IPS DF 6.9 (cell line): ENCODE results near the gene CDH11.

ENCODE experiments used
- DNase-seq: peaks from one replicate; pipeline ENCODE4 v3.0.0-alpha.2; 2013; ENCODE audit warnings: low read depth, low spot score
- H3K27ac ChIP-seq: one replicate; pipeline ENCODE4 v1.5.1; 2013; ENCODE audit warnings: low read length, control low read depth
- H3K27me3 ChIP-seq: 2 replicates; pipeline ENCODE4 v1.6.1; 2013; ENCODE audit warnings: mild to moderate bottlenecking, low read length; ENCODE audit not compliant: control insufficient read depth, insufficient read depth
- H3K36me3 ChIP-seq: 2 replicates; pipeline ENCODE4 v1.6.1; 2013; ENCODE audit warnings: low read length; ENCODE audit not compliant: control insufficient read depth, insufficient read depth
- H3K4me1 ChIP-seq: 2 replicates; pipeline ENCODE4 v1.6.1; 2013; ENCODE audit warnings: low read length; ENCODE audit not compliant: control insufficient read depth, insufficient read depth
- H3K4me3 ChIP-seq: 2 replicates; pipeline ENCODE4 v1.5.1; 2013; ENCODE audit warnings: mild to moderate bottlenecking, low read length
- H3K9me3 ChIP-seq: 2 replicates; pipeline ENCODE4 v1.6.1; 2013; ENCODE audit warnings: low read length, inconsistent platforms; ENCODE audit not compliant: control insufficient read depth, insufficient read depth
- WGBS: extraction: QIAGEN DNeasy Blood & Tissue Kit; methylation state at CpG from one replicate; pipeline ENCODE4 v1.1.7; 2013; ENCODE audit warnings: mixed read lengths, missing lambda C conversion rate; ENCODE audit not compliant: insufficient read length, insufficient coverage; 5-methylcytosine and 5-hydroxymethylcytosine counted together

Gene CDH11

DNA sequence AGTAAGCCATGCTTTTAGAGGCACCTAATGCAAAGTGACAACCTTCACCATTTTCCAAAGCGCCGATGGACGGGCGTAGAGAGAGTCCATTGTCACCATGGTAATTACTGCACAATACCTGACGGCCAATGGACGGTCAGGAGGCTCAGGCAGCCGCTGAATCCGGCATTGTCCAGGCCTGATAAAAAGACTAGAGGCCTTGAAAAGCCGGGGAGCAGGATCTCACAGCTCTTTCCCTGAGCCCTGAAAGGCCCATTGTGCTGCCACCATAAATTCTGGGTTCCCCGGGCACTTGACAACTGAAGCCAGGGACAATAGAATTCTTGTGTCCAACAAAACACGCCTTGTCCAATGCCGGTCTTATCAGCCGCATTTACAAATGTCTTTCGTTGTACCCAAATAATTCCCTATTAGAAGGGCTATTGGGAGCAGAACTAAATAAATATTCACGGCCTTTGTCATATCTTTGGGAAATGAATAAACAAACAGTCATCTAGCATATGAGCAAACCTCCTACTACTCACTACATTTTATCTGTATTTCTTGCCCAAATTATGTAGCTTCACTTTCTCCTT, 62.4 kb downstream of the CDH11 start:
- Histone ChIP-seq H3K27ac (no peak overlapping the region), H3K36me3 (no peaks in the 10 kb centered on the region), H3K4me1 (no peaks in the 10 kb centered on the region), H3K27me3 (no peaks in the 10 kb centered on the region), H3K4me3 (no peak overlapping the region), H3K9me3 (no peaks in the 10 kb centered on the region)
- no peak for DNase-seq
- WGBS, result no CpG with 5 or more reads among the region's 15 CpGs

DNA sequence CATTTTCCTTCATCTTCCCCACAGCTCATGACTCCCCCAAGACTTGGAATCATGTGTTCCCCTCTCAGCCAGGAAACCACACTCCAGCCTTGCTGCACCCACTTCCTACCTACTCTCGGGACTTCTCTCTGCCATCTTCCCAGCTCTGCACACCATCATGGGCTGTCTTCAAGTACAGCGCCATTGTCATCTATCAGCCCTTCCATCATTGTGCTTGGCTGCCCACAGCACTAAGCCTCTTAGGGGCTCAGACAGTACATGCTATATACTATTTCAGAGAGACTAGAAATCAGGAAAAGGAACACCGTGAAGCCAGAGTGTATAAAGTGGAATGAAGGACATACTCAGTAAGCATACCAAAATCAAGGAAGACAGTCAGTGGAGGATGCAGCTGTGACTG, 64.7 kb downstream of the CDH11 start:
- no peaks in the 10 kb centered on the region for H3K27me3 ChIP-seq
- no peak for DNase-seq
- no peak overlapping the region for H3K4me3 ChIP-seq
- H3K27ac ChIP-seq, result no peak overlapping the region
- no peaks in the 10 kb centered on the region for H3K36me3 ChIP-seq
- no CpG with 5 or more reads among the region's 3 CpGs for WGBS
- H3K9me3 ChIP-seq, result no peaks in the 10 kb centered on the region
- H3K4me1 ChIP-seq, result no peaks in the 10 kb centered on the region

- no peak for DNase-seq
- no peaks in the 10 kb centered on the region for H3K36me3 ChIP-seq
- WGBS, result no CpG with 5 or more reads among the region's 1 CpG
These were observed 67.4 kb downstream of the CDH11 start for GRCh38 chr16:65054457-65054856.

GRCh38 chr16:65049679-65050078, 72.2 kb downstream of the CDH11 start:
- H3K4me1 ChIP-seq, result no peaks in the 10 kb centered on the region
- no peak overlapping the region for H3K4me3 ChIP-seq
- H3K9me3 ChIP-seq, result no peaks in the 10 kb centered on the region
- H3K36me3 ChIP-seq, result no peaks in the 10 kb centered on the region
- H3K27ac ChIP-seq, result no peak overlapping the region
- DNase-seq, result no peak
- WGBS, result no CpG with 5 or more reads among the region's 3 CpGs
- no peaks in the 10 kb centered on the region for H3K27me3 ChIP-seq

More at GRCh38 chr16:65054457-65054856, 67.4 kb downstream of the CDH11 start:
- Histone ChIP-seq H3K9me3 (no peaks in the 10 kb centered on the region), H3K27ac (no peak overlapping the region), H3K27me3 (no peaks in the 10 kb centered on the region), H3K4me3 (no peak overlapping the region), H3K4me1 (no peaks in the 10 kb centered on the region)

- H3K36me3 ChIP-seq, result no peaks in the 10 kb centered on the region
- H3K4me1 ChIP-seq, result no peaks in the 10 kb centered on the region
- no peak overlapping the region for H3K27ac ChIP-seq
- no peak overlapping the region for H3K4me3 ChIP-seq
- H3K27me3 ChIP-seq, result no peaks in the 10 kb centered on the region
- no peak for DNase-seq
- no peaks in the 10 kb centered on the region for H3K9me3 ChIP-seq
- WGBS, result no CpG with 5 or more reads among the region's 7 CpGs
These were observed 75.9 kb downstream of the CDH11 start for GRCh38 chr16:65045961-65046360.

DNA sequence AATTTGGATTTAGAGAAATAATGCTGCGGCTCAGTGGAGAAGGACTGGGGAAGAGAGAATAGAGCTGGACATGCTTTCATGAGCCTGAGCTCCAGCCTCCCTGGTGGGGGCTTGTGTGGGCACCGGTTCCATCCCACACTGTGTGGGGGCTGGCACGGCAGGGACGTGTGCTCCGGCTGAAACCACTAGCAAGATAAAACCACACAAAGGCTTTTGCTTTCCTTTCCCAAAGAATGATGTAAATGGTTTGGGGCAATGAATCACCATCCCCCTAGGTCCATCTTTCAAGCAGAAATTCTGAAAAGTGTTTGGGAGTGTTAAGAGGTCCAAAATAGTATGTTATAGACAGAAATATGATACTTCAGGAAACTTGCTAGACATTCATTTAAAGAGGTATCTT, 77.0 kb downstream of the CDH11 start:
- no CpG with 5 or more reads among the region's 5 CpGs for WGBS
- no peaks in the 10 kb centered on the region for H3K4me1 ChIP-seq
- H3K4me3 ChIP-seq, result no peak overlapping the region
- no peaks in the 10 kb centered on the region for H3K36me3 ChIP-seq
- H3K27ac ChIP-seq, result no peak overlapping the region
- H3K27me3 ChIP-seq, result no peaks in the 10 kb centered on the region
- DNase-seq, result no peak
- no peaks in the 10 kb centered on the region for H3K9me3 ChIP-seq

DNA sequence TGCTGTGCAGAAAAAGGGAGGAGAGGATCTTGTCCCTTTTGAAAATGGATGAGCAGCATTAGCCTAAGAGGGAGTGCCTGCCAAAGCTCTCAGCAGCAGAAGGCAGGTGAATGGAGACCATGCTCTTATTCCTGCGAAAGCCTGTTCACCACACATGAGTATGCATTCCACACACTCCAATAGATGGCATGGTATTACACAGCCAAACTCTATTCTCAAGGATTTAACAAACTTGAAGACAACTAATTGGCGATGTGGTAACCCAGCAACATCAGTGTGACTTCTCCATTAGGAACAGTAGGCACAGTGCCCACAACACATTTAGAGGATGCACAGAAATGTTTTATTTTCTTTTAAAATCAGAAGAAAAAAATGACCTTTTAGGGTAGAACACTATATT, 77.8 kb downstream of the CDH11 start:
- H3K4me3 ChIP-seq, result no peak overlapping the region
- DNase-seq, result no peak
- no peaks in the 10 kb centered on the region for H3K4me1 ChIP-seq
- H3K9me3 ChIP-seq, result no peaks in the 10 kb centered on the region
- WGBS, result no CpG with 5 or more reads among the region's 2 CpGs
- no peak overlapping the region for H3K27ac ChIP-seq
- no peaks in the 10 kb centered on the region for H3K27me3 ChIP-seq
- H3K36me3 ChIP-seq, result no peaks in the 10 kb centered on the region

- no CpG with 5 or more reads among the region's 4 CpGs for WGBS
- no peak for DNase-seq
- Histone ChIP-seq H3K4me3 (no peak overlapping the region), H3K9me3 (no peaks in the 10 kb centered on the region), H3K36me3 (no peaks in the 10 kb centered on the region), H3K4me1 (no peaks in the 10 kb centered on the region), H3K27ac (no peak overlapping the region), H3K27me3 (no peaks in the 10 kb centered on the region)
These were observed 79.2 kb downstream of the CDH11 start for GRCh38 chr16:65042438-65043365.

GRCh38 chr16:65041667-65042066, 80.2 kb downstream of the CDH11 start:
- no peaks in the 10 kb centered on the region for H3K9me3 ChIP-seq
- H3K36me3 ChIP-seq, result no peaks in the 10 kb centered on the region
- no peak overlapping the region for H3K27ac ChIP-seq
- H3K27me3 ChIP-seq, result no peaks in the 10 kb centered on the region
- WGBS, result no CpG with 5 or more reads among the region's 5 CpGs
- no peak for DNase-seq
- no peaks in the 10 kb centered on the region for H3K4me1 ChIP-seq
- H3K4me3 ChIP-seq, result no peak overlapping the region

GRCh38 chr16:65038100-65038499, 83.8 kb downstream of the CDH11 start:
- no peaks in the 10 kb centered on the region for H3K36me3 ChIP-seq
- no CpG with 5 or more reads among the region's 9 CpGs for WGBS

More at GRCh38 chr16:65038100-65038499, 83.8 kb downstream of the CDH11 start:
- Histone ChIP-seq H3K4me3 (no peak overlapping the region), H3K4me1 (no peaks in the 10 kb centered on the region), H3K27ac (no peak overlapping the region), H3K27me3 (no peaks in the 10 kb centered on the region), H3K9me3 (no peaks in the 10 kb centered on the region)
- DNase-seq, result no peak
